Epithelial cell of prostate (primary cell): Measurements from ENCODE around the gene NECTIN4.

Source experiments
- DNase-seq: peaks from one replicate; pipeline ENCODE4 v3.0.0-alpha.2; 2011; ENCODE audit warnings: low read depth, low spot score
- H3K27ac ChIP-seq: fragments of 450-650 bp; 2 replicates; pipeline ENCODE4 v1.5.1; 2017; ENCODE audit warnings: mild to moderate bottlenecking

The NECTIN4 gene

DNA sequence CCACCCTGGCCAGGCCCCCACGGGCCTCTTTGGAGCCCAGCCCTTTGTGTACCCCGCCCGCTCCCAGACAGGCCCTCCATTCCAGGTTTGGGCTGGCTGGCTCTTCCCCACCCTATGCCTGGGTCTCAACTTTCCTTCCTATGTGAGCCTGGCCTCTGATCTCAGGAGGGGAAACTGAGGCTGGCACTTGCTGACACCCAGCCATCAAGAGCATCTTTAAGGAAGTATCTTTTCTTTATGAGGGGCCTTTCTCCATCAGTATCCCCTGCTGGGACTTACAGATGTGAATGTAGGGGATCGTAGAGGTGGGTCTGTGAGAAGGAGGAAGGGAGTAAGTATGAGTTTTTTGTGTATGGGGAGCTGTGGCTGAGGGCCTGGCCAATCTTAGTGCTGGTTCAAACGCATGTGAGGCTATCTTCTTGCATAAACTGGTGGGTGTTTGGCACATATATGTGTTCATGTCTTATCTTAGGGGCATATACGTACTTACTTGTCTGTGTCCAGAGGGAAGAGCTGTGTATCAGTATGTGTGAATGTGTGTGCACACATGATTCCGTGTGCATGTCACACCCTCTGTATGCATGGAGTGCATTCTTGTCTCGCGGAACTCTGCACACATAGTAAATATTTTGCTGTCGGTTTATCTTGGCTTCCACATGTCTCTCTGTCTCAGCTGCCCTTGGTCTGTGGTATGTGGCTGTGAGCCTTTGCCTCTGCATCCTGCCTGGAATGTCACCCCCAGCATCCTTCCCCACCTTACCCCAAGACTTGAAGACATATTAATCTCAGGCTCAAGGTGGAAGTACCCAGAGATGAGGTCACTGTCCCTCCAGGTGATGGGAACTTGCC lies 5.4 kb downstream of the NECTIN4 start:
- H3K27ac ChIP-seq: peak overlapping the region; percentile 95
- DNase-seq: no peak

DNA sequence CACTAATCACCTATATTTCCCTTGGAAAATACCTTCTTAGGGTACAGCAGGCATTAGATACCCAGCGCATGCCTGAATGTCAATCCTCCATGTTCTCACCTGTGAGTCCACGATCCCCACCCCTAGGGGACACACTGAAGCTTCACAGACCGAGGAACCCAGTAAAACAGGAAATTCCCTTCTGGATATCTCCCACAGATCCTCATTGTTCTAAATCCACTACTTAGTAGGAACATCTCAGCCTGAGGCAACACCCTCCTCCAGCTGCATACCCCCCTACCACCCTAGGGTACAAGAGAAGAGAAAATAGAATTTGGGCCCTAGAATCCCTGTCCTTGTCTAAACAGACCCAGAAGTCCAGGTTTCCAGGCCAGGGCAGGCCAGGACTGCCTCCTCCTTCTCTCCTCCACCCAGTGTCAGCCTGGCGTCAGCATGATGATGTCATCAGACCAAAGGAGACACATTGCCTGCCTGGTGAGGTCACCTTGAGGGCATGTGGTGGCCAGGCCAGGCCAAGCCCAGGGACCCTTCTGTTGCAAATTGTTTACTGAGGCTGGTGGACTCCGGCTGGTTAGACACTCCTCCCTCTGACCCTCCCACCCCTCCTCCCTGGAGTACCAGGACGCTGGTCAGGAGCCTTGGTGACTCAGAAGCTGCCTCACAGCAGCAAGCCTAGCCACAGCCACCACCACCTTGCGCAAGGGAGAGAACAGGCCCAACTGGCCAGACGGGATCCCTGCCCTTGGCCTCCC lies 6.2 kb downstream of the NECTIN4 start:
- peak; percentile 96 for DNase-seq
- peak overlapping the region; percentile 95 for H3K27ac ChIP-seq

DNA sequence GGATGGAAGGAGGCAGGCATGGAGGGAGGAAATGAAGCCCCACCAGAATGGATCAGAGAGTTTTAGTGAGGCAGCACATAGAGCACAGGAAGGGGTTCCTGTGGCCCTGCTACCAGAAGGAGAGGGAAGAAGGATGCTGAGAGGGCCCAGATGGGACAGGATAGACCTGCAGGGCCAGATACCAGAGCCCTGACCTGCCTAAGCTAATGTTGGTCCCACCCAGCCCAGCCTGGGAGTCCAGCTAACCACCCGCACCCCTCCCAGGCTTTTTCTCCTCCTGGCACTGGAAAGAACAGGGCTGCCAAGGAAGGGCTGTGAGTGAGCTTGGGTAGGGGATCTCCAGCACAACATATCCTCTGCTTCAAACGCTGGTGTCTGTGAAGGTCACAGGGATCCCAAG lies 6.9 kb downstream of the NECTIN4 start:
- peak overlapping the region; percentile 95 for H3K27ac ChIP-seq
- no peak for DNase-seq

DNA sequence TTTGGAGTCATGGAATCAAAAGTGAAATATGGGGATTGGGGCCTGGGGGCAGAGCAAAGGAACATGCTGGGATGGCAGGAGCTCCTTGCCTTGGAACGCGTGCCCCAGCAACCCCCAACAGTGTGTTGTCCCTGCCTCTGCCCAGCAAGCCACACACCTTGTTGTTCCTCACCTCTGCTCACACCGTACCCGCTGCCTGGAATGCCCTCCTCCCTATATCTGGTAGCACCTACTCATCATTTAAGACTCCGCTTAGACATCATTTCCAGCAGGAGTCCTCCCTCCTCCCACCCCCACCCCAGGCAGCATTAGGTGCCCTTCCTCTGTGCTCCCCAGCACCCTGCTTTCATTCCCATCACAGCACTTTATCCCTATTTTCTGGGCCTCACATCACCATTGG lies 7.8 kb downstream of the NECTIN4 start:
- H3K27ac ChIP-seq: peak overlapping the region; percentile 95
- no peak for DNase-seq

DNA sequence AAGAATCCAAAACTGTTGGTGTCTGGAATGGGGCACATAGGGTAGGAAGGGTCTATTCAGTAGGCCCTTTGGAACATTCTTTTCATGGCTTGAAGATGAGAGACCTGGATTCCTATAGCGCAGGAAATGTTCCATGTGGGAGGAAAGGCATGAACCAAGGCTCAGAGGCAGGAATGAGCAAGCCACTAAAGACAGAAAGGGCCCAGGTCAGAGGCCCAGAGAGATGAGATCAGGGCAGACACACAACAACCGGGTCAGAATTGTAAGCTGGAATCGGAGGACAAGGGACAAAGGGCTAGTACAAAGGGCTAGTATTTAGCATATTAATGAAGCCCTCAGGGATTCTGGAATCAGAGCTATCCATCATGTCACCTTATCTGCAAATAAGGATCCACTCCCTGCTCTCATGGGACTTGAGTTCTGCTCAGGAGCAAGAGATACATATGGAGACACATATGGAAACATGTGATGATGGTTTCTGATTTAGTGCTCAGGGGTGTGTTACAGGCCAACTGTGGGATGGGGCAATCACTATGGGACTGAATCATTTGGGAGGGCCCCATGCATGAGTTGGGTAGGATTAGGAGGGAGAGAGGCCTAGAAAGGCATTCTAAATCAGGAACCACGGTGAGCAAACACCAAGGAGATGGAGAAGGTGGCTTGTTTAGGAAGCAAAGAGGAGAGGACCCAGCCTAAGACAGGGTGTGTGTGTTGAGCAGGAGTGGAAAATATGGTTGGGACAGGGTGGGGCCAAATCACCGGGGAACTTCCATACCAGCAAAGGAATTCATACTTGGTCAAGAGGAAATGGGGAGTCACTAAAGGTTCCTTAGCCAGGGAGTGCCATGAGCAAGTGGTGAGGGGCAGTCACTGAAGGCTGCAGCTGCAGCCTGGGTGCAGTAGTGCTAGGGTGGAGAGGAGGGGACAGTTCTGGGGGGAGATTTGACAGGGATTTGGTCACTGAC lies 8.6 kb downstream of the NECTIN4 start:
- H3K27ac ChIP-seq: peak overlapping the region; percentile 95
- DNase-seq: no peak

DNA sequence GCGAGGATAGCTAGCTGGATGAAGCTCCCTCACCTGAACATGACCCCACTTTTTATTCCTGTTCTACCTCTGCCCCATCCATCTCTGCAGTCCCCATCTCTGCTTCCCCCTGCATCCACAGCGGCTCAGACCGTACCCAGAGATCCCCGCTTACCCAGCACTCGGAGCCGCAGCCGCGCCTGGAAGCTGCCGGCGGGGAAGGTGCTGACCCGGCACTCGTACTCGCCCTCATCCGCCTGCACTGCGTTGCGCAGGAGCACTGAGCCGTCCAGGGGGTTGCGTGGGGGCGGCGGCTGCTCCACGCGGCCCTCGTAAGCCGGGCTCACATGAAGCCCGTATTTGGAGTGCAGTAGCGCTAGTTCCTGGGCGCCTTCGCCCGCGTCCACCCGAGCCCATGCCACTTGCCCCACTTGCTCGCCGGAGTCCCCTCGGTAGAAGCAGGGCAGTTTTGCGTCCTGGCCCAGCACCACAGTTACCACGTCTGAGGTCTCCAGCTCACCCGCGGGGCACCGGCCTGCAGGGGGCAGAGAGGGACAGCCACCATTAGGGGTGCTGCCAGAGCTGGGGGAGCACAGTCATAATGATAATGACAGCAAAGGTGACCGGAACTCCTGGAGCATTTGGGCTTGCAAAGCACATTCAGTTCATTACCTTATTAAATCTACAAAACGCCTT lies 9.8 kb downstream of the NECTIN4 start:
- peak overlapping the region; percentile 95 for H3K27ac ChIP-seq
- DNase-seq: no peak

DNA sequence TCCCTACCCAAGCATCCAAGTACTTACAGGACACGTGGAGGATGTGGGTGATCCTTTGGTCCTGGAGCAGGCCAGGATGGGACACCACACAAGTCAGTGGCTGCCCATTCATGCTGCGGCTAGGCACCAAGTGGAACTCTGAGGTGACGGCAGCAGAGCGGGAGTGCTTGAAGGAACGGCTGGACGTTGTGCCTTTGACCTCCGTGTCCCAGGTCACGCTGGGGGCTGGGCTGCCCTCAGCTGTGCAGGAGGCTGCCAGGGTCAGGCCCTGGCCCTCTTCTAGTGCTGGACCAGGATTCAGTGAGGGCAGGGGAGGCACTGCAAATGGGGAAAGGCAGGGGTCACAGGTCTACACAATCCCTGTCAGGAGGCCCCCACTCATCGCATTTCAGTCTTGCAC lies 11.9 kb downstream of the NECTIN4 start:
- no peak for DNase-seq
- peak overlapping the region; percentile 95 for H3K27ac ChIP-seq

DNA sequence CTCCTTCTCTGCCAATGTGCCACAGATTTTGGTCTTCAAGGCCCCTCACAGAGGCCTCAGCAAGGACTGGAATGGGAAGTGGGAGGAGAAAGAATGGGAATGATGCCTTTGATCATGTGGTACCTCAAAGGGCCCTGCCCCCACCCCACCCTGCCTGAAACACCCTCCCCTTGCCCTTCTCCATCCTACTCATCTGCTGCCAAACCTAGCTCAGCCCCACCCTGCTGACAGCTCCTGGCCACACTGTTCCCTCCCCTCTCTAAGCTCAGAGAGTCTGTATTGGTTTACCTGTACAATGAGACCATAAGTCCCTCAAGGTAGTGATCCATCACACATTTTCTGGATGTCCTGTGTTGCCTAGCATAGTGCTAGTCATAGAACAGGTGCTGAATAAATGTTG lies 12.9 kb downstream of the NECTIN4 start:
- DNase-seq: no peak

DNA sequence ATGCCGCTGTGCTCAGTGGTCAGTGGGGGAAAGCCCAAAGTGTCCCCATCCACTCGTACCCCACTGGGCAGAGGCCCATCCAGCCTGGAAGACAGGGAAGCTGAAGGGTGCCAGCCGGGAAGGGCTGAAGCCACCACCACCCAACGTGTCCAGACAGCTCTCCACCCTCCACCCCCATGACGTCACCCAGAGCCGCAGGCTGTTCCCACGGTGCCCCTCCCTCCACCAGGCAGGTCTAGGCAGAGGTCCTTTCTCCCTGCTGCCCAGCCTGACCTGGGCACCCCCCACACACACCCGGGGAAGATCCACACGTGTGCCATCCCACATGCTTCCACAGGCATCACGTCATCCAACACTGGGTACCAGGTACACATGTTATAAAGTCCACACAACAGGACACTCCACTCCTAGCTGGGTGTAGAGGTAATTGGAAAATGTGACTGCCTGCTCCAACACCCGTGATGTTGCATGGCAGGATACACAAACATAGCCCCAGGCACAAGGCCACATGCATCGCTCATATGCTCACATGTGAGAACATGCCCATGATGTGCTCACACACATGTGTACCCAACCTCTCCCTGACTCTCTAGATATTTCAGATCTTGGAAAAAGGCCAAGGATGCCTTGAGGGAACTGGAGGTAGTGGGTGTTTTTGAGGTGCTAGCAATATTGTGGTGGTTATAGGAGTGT lies 14.5 kb downstream of the NECTIN4 start:
- H3K27ac ChIP-seq: peak overlapping the region; percentile 95

More for the DNA sequence above, 12.9 kb downstream of the NECTIN4 start:
- H3K27ac ChIP-seq: peak overlapping the region; percentile 95

DNA sequence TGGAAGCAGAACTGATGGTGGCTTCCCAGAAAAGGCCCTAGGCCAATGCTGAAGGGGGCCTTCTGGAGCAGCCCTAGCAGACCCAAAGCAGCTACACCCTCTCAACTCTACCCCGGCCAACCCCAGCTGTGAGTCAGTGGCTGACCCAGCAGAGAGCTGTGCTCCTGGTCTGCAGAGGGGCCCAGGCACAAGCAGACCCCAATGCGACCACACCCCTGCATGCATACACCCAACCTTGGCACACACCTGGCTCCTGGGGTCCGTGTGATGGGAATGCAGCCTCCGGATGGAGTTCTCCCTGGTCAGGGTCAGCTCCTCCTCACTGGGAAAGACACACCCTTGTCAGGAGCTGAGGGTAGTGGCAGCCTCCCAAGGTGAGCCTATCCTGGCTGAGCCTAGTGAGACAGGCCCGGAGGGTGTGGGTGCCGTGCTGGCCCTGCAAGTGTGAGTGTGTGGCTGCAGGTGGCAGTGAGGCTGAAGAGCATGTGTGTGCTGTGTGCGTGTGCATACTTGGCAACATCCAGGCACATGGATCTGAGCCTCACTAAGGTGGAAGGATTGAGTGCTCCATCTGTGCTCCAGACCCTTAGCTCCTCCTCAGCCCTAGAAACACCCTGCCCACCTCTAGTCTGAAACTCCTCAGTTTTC lies 15.8 kb downstream of the NECTIN4 start:
- H3K27ac ChIP-seq: peak overlapping the region; percentile 95
- peak; percentile 80 for DNase-seq

More for the DNA sequence above, 14.5 kb downstream of the NECTIN4 start:
- DNase-seq: peak; percentile 96

DNA sequence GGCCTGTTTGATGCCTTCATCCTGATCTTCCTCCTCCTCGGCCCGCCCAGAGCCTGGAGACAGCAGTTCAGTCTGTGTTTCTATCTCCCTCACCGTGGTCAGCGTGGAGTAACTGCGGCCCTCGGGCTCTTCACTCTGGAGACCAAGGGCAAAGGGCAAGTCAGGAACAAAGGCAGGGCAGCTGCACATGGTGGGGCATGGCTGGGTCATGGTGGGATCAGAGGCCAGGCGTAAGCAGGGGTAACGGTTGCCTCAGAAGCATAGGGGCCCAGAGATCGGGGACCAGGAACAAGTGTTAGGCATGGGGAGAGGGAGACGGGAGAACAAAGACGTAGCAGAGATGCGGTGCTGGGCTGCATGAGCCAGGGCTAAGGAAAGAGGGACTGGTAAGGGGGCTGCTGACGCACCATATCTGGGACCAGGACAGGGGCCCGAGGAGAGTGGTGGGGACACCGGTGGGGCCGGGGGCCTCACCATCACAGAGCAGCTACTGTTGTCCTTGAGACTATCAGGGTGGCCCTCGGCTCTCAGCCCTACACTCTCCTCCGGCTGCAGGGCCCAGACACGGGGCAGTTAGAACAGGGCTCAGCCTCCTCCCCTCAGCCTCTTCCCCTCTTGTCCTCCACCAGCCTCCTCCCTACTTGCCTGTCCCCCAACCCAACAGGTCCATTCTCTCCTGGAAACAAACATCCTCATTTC lies 16.5 kb downstream of the NECTIN4 start:
- peak overlapping the region; percentile 95 for H3K27ac ChIP-seq
- DNase-seq: no peak

DNA sequence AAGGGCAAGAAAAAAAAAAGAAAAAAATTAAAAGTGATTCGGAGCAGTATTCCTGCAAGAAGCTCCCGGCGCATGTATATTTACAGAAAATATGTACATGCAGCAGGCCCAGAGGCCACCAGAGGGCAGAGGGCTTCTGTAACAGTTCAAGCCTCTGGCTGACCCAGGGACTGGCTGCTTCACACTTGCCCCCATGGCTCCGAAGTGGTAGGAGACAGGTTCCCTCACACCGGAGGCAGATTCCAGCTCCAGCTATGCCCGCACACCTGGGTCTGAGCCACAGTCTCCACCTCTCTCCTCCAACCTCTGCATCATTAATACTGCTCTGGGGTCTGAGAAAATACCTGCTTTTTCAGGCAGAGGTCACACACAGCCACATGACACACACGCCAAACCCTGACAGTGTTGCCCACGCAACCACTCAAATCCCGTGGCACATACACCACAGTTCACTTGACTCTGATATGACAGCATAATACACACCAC lies 17.4 kb downstream of the NECTIN4 start:
- H3K27ac ChIP-seq: no peak overlapping the region
- no peak for DNase-seq

DNA sequence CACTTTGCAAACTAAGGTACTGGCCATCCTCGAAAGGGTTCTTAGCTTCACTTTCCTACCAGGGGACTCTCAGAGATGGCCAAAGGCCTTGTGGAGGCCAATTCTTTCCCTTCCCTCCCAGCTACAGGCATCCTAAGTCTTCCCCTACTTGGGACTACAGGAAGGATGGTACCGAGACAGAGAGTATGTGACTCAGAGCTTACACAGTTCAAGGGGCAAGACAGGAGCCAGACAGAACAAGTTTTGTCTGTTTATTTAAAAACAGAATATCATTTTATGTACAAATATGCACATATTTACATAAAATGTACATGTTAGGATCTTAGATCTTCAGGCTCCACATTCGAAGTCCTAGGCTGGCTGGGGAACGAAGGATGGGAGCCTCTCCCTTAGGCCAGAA lies 18.6 kb downstream of the NECTIN4 start:
- no peak for DNase-seq
- H3K27ac ChIP-seq: peak overlapping the region; percentile 25

DNA sequence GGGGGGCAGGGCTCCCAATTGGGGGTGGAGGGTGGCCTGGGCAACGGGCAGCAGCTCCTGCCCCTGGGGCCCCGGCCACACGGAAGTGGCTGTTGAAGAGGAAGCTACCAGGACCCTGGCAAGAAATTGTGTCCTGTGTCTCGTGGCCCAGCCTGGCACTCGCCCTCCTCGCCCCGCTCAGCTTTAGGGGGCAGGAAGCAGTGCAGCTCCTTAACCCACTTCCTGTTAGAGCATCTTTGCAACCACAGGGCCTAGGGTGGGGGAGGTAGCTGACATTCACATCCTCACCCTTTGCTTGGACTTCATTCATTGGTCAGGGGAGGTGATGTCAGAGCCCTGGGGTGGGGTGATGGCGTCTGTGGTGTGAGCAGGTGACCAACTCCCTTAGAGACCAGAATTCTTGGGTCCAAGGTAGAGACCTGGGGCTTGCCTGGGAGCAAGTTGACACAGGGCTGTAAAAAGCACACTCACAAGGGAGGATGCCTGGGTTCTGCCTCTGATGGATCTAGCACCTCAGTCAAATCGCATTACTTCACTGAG lies 19.6 kb downstream of the NECTIN4 start, which contains the start of gene ARHGAP30:
Gene ARHGAP30 (minus strand): TSS at position 161 of the 540 bp plus-strand sequence. CDS start 267 bp downstream, outside the sequence.
- no peak for DNase-seq
- peak within 1 kb of the TSS; percentile 33 for H3K27ac ChIP-seq

DNA sequence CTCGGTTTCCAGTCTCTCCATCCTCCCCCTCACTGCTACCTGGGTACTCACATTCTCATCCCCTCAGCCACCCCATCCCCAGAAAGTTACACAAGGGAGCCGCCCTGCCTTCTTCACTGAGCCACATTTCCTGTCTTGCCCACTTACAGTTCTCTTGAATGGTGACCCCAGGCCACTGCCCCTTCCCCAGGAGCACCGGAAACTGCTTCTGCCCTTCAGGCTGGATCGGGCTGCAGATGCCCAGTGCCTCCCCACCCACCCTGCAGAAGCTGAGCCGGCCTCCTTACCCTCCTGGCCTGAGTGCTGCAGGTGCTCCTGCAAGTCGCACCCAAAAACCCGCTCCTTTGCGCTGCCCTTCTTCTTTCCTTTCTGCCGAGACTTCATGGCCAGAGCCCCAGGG lies 20.1 kb downstream of the NECTIN4 start:
- no peak for DNase-seq
- peak overlapping the region; percentile 33 for H3K27ac ChIP-seq

DNA sequence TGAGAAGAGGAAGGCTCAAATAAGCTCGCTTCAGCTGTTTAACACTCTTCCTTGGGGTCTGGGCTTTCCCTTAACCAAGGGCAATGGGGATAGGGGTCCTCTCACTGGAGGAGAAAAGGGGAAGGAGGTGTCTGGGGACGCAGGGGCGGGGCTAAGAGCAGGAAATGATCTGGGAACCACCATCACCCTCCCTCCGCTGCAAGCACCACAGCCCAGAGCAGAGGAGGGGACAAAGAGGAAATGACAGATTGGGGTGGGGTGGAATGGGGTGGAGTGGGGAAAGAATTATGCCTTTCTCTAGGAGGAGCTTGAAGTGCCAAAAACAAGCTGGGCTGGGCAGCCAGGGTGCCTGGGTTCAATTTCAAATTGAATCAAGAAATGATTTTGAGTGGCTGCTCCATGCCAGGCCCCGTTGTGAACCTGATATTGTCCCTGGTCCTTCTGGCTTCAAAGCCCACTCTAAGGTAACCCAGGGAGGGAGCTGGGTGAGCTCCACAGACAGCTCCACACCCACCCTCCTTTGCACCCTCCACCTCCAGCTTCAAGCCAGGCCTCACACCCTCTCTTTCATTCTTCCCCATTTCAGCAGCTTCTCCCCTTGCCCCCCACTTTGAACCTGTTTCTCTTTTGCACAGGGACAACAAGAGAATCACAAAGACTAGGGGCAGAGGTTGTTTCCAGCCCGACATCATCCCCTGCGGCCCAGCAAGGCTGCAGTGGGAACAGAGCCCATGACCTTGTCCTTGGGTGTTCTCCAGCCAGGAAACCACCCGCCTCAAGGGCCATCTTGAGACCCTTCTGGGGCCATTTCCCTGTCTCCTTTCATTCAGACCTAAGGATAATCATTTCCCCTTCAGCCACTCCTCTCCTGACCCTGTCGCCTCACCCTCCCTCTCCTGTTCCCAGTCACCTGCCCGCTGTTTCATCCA lies 20.8 kb downstream of the NECTIN4 start:
- peak overlapping the region; percentile 33 for H3K27ac ChIP-seq
- DNase-seq: no peak
